Hepatic stellate cell (primary cell): ENCODE data around the gene TOX3.

Source experiments
- DNase-seq: peaks from one replicate; pipeline ENCODE4 v3.0.0; 2011; ENCODE audit warnings: low spot score

Gene TOX3

GRCh38 chr16:52563767-52564611 is 17.0 kb upstream of the TOX3 start:
- no peak for DNase-seq

- no peak for DNase-seq
Measured at GRCh38 chr16:52562770-52563169, 15.8 kb upstream of the TOX3 start.

- no peak for DNase-seq
Measured at GRCh38 chr16:52561910-52562741, 15.2 kb upstream of the TOX3 start.

- DNase-seq, result no peak
Measured at GRCh38 chr16:52558448-52558847, 11.5 kb upstream of the TOX3 start.

GRCh38 chr16:52557236-52557635 is 10.3 kb upstream of the TOX3 start:
- DNase-seq, result no peak

GRCh38 chr16:52556083-52556482 is 9.1 kb upstream of the TOX3 start:
- no peak for DNase-seq

- no peak for DNase-seq
Measured at GRCh38 chr16:52555572-52555971, 8.6 kb upstream of the TOX3 start.

GRCh38 chr16:52554334-52554733 is 7.4 kb upstream of the TOX3 start:
- DNase-seq, result no peak

- DNase-seq, result no peak
Measured at GRCh38 chr16:52553322-52553721, 6.4 kb upstream of the TOX3 start.

- DNase-seq, result no peak
Measured at GRCh38 chr16:52552643-52553042, 5.7 kb upstream of the TOX3 start.

- no peak for DNase-seq
Measured at GRCh38 chr16:52549011-52549692, 2.2 kb upstream of the TOX3 start.

- no peak for DNase-seq
Measured at GRCh38 chr16:52548261-52549010, 1.5 kb upstream of the TOX3 start.

- DNase-seq, result no peak
Measured at GRCh38 chr16:52547834-52548215, 882 bp upstream of the TOX3 start.

- DNase-seq, result no peak
Measured at GRCh38 chr16:52546291-52547003, 496 bp downstream of the TOX3 start.

GRCh38 chr16:52545898-52546266 is 1.1 kb downstream of the TOX3 start:
- DNase-seq, result no peak

GRCh38 chr16:52545222-52545897 is 1.6 kb downstream of the TOX3 start:
- DNase-seq, result no peak

- DNase-seq, result no peak
Measured at GRCh38 chr16:52544703-52545102, 2.2 kb downstream of the TOX3 start.

- no peak for DNase-seq
Measured at GRCh38 chr16:52543654-52544053, 3.3 kb downstream of the TOX3 start.

- no peak for DNase-seq
Measured at GRCh38 chr16:52540910-52541309, 6.0 kb downstream of the TOX3 start.

GRCh38 chr16:52539191-52539590 is 7.8 kb downstream of the TOX3 start:
- DNase-seq, result no peak

- DNase-seq, result no peak
Measured at GRCh38 chr16:52538511-52538910, 8.4 kb downstream of the TOX3 start.
